GM19467 (cell line): ENCODE data around the gene SLC35F1.

ENCODE experiments used
- ATAC-seq: cut with Tn5 transposase; IDR thresholded peaks from one replicate; pipeline ENCODE4 v1.9.1; 2021; ENCODE audit warnings: mild to moderate bottlenecking, moderate library complexity; ENCODE audit not compliant: unreplicated experiment

SLC35F1 gene

GRCh38 chr6:118252474-118252873 is 345.4 kb downstream of the SLC35F1 start:
- ATAC-seq: no peak

- no peak for ATAC-seq
Measured at GRCh38 chr6:118253741-118254140, 346.7 kb downstream of the SLC35F1 start.

- ATAC-seq: no peak
Measured at GRCh38 chr6:118260833-118261232, 353.8 kb downstream of the SLC35F1 start.

GRCh38 chr6:118263921-118264486 is 356.9 kb downstream of the SLC35F1 start:
- ATAC-seq: no peak

- no peak for ATAC-seq
Measured at GRCh38 chr6:118269659-118270058, 362.6 kb downstream of the SLC35F1 start.

GRCh38 chr6:118277631-118278030 is 370.6 kb downstream of the SLC35F1 start:
- ATAC-seq: no peak

- peak; percentile 97 for ATAC-seq
Measured at GRCh38 chr6:118280210-118280609, 373.1 kb downstream of the SLC35F1 start.

- no peak for ATAC-seq
Measured at GRCh38 chr6:118281291-118281690, 374.2 kb downstream of the SLC35F1 start.

GRCh38 chr6:118283766-118284165 is 376.7 kb downstream of the SLC35F1 start:
- ATAC-seq: no peak

GRCh38 chr6:118284736-118285360 is 377.8 kb downstream of the SLC35F1 start:
- ATAC-seq: no peak

- ATAC-seq: no peak
Measured at GRCh38 chr6:118285791-118286190, 378.7 kb downstream of the SLC35F1 start.

GRCh38 chr6:118288355-118289124 is 381.5 kb downstream of the SLC35F1 start:
- no peak for ATAC-seq

- no peak for ATAC-seq
Measured at GRCh38 chr6:118292558-118292957, 385.5 kb downstream of the SLC35F1 start.

- no peak for ATAC-seq
Measured at GRCh38 chr6:118294906-118295305, 387.8 kb downstream of the SLC35F1 start.

GRCh38 chr6:118295336-118295735 is 388.3 kb downstream of the SLC35F1 start:
- ATAC-seq: no peak

GRCh38 chr6:118296129-118296901 is 389.3 kb downstream of the SLC35F1 start:
- no peak for ATAC-seq

- ATAC-seq: no peak
Measured at GRCh38 chr6:118297821-118298220, 390.8 kb downstream of the SLC35F1 start.

GRCh38 chr6:118298476-118299427 is 391.7 kb downstream of the SLC35F1 start:
- ATAC-seq: no peak

GRCh38 chr6:118299457-118299856 is 392.4 kb downstream of the SLC35F1 start:
- ATAC-seq: no peak

- no peak for ATAC-seq
Measured at GRCh38 chr6:118304321-118304720, 397.3 kb downstream of the SLC35F1 start.
